Esophagus muscularis mucosa (tissue), 4 donors: Measurements from ENCODE around the gene SOWAHC. TPM values are rescaled to one million over a fixed set of nuclear protein-coding genes. Genes with fewer than 3 reads are reported as not detected.
"Not testable (repeated sequence)": the region's sequence is repeated elsewhere in the genome, so short reads cannot be mapped to it uniquely, and the experiment has no call there.

Experiments
- DNase-seq: peaks from one replicate; pipeline ENCODE4 v3.0.0-alpha.2; 2017; ENCODE audit errors: extremely low spot score
- H3K27ac ChIP-seq, 4 donors: fragments of 200-600 bp; sonication (generic); replicated peaks in 1 of 4; 1 replicate in 3 of 4; 2 replicates in 1 of 4; pipeline ENCODE4 v1.5.1; 2016 to 2019; ENCODE audit warnings: mild to moderate bottlenecking in 1 of 4
- H3K27me3 ChIP-seq, 4 donors: fragments of 200-600 bp; sonication (generic); one replicate each; pipeline versions ENCODE4 v1.5.1 to v1.6.0; 2016 to 2019
- H3K36me3 ChIP-seq, 4 donors: fragments of 200-600 bp; sonication (generic); one replicate each; pipeline ENCODE4 v1.5.1; 2016 to 2019
- H3K4me1 ChIP-seq, 4 donors: fragments of 200-600 bp; sonication (generic); one replicate each; pipeline ENCODE4 v1.5.1; 2016 to 2019
- H3K4me3 ChIP-seq, 4 donors: fragments of 200-600 bp; sonication (generic); 1 replicate in 2 of 4; 2 replicates in 2 of 4; pipeline ENCODE4 v1.5.1; 2016 to 2019; ENCODE audit warnings: mild to moderate bottlenecking in 4 of 4, moderate library complexity in 1 of 4
- H3K9me3 ChIP-seq, 4 donors: fragments of 200-600 bp; sonication (generic); 1 replicate in 3 of 4; 2 replicates in 1 of 4; pipeline ENCODE4 v1.5.1; 2016 to 2019
- CTCF ChIP-seq, 3 experiments: fragments of 200-600 bp in 2 of 3; fragments of 450-650 bp in 1 of 3; sonication (generic) in 2 of 3; IDR thresholded peaks; one replicate each; pipeline ENCODE4 v1.5.1; 2017 to 2019; ENCODE audit warnings: antibody characterized with exemption in 3 of 3, mild to moderate bottlenecking in 2 of 3, moderate library complexity in 1 of 3
- EP300 ChIP-seq: sonication (generic); formaldehyde crosslinking; IDR thresholded peaks from one replicate; pipeline ENCODE4 v1.6.1; 2017; ENCODE audit warnings: antibody characterized with exemption
- POLR2A ChIP-seq: fragments of 450-650 bp; IDR thresholded peaks from one replicate; pipeline ENCODE4 v1.6.1; 2017; ENCODE audit warnings: antibody characterized with exemption, moderate library complexity, mild to moderate bottlenecking, low read depth
- POLR2AphosphoS5 ChIP-seq, 2 donors: sonication (generic); formaldehyde crosslinking; IDR thresholded peaks; one replicate each; pipeline ENCODE4 v1.6.1; 2017; ENCODE audit warnings: antibody characterized with exemption in 2 of 2
- WGBS: methylation state at CpG from one replicate; pipeline ENCODE4 v1.1.5; 2018; 5-methylcytosine and 5-hydroxymethylcytosine counted together
- intact Hi-C: fragments of 100-400 bp; cut with DNase I; formaldehyde crosslinking; loops from one replicate; pipeline ENCODE4 v1.15.1; 2023
- total RNA-seq, 4 donors: library from RNA; depleted of rRNA; stranded (reverse); fragments of >200 nt; gene quantifications; one replicate each; pipeline versions ENCODE4 v1.1.0 to v1.2.1, GENCODE V29; 2016

SOWAHC gene
- total RNA-seq, 4 donors from 2014 or later, result 24.1 to 56.8 (median 43.3) TPM

GRCh38 chr2:109637749-109638570, 23.8 kb downstream of the SOWAHC start:
- H3K27ac ChIP-seq, result no peak overlapping the region
- H3K27me3 ChIP-seq, result no peaks in the 10 kb centered on the region
- peaks cover 0 to 16% (median 9%) of the 10 kb centered on the region in 4 donors for H3K4me1 ChIP-seq
- intact Hi-C loops, result no loop called here
- 74% methylated on average over 9 of the region's 9 CpGs for WGBS
- H3K4me3 ChIP-seq, result no peak overlapping the region
- no peaks in the 10 kb centered on the region for H3K9me3 ChIP-seq
- H3K36me3 ChIP-seq, result no peaks in the 10 kb centered on the region
- no peak for DNase-seq
- TF ChIP-seq EP300 (no peak), POLR2AphosphoS5 (IDR thresholded peaks at IDR 0.05) (no peak), CTCF (IDR thresholded peaks at IDR 0.05) (no peak), POLR2A (no peak)

GRCh38 chr2:109638795-109639194, 24.6 kb downstream of the SOWAHC start:
- WGBS, result 36% methylated on average over 3 of the region's 3 CpGs
- no peaks in the 10 kb centered on the region for H3K9me3 ChIP-seq
- no peak overlapping the region for H3K4me3 ChIP-seq
- H3K27me3 ChIP-seq, result no peaks in the 10 kb centered on the region
- intact Hi-C loops, result no loop called here
- H3K36me3 ChIP-seq, result no peaks in the 10 kb centered on the region
- H3K4me1 ChIP-seq, result peaks cover 0 to 18% (median 10%) of the 10 kb centered on the region in 4 donors
- no peak for DNase-seq
- TF ChIP-seq CTCF (IDR thresholded peaks at IDR 0.05) (no peak), POLR2AphosphoS5 (IDR thresholded peaks at IDR 0.05) (no peak), POLR2A (no peak), EP300 (no peak)
- H3K27ac ChIP-seq, result no peak overlapping the region

- intact Hi-C loops, H3K4me3 ChIP-seq, H3K27ac ChIP-seq, H3K36me3 ChIP-seq, H3K9me3 ChIP-seq, H3K27me3 ChIP-seq, DNase-seq: not testable (repeated sequence)
- 93% methylated on average over 9 of the region's 9 CpGs for WGBS
- peaks cover 9 to 30% (median 22%) of the 10 kb centered on the region in 4 donors for H3K4me1 ChIP-seq
These were observed 25.8 kb downstream of the SOWAHC start for GRCh38 chr2:109640000-109640399.

GRCh38 chr2:109644571-109645275, 30.6 kb downstream of the SOWAHC start:
- Histone ChIP-seq H3K27ac (peak overlapping the region; percentile 61 to 75 (median 65)), H3K9me3 (no peaks in the 10 kb centered on the region), H3K27me3 (no peaks in the 10 kb centered on the region), H3K4me3 (no peak overlapping the region), H3K36me3 (no peaks in the 10 kb centered on the region), H3K4me1 (peaks cover 10 to 17% (median 15%) of the 10 kb centered on the region in 4 donors)
- 68% methylated on average over 8 of the region's 12 CpGs for WGBS
- DNase-seq, result no peak
- intact Hi-C loops, result no loop called here
- TF ChIP-seq POLR2A, result no peak
- no peak for TF ChIP-seq POLR2AphosphoS5 (IDR thresholded peaks at IDR 0.05)

GRCh38 chr2:109645412-109646184, 31.4 kb downstream of the SOWAHC start:
- TF ChIP-seq CTCF (IDR thresholded peaks at IDR 0.05) (no peak), POLR2A (no peak), POLR2AphosphoS5 (IDR thresholded peaks at IDR 0.05) (no peak), EP300 (no peak)
- DNase-seq, result no peak
- no peaks in the 10 kb centered on the region for H3K27me3 ChIP-seq
- peak overlapping the region in 1 of 4 donors; percentile 61 for H3K27ac ChIP-seq
- no peaks in the 10 kb centered on the region for H3K9me3 ChIP-seq
- no peak overlapping the region for H3K4me3 ChIP-seq
- WGBS, result 95% methylated on average over 14 of the region's 14 CpGs
- H3K4me1 ChIP-seq, result peaks cover 10 to 17% (median 15%) of the 10 kb centered on the region in 4 donors
- H3K36me3 ChIP-seq, result no peaks in the 10 kb centered on the region
- intact Hi-C loops, result no loop called here
